ENCODE measurements around the gene PARD3. TPM values are rescaled to one million over a fixed set of nuclear protein-coding genes. Genes with fewer than 3 reads are reported as not detected.

PARD3 gene
- total and polyA plus RNA-seq, 8 donors: 25.6 to 54.5 (median 47.8) TPM

DNA sequence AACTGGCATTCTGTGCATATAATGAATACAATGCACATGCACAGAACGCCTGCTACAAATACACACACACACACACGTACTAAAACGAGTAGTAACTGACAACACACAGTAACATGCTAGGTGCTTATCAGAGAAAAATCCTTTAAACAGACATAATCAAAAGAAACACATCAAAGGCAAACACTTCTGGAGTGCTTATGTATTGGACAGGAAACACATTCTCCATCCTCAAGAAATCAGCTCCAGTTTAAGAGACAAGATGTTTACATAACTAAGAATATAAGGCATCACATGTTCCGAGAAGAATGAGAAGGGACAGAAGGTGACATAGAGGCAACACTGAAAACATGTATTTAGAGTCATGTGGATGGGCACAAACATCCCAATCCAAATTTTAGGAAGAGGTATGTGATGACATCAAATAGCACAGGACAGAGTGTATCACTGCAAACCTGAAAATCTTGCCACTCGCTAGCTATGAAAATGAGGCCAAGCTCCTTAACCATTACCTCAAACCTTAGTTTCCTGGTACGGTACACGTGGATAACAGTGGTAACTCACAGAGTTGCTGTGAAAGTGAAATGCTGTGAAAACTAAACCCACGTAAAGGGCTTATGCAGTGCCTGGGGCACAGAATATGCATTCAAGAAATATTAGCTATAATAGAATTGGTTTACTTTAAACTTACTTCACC is 619.6 kb downstream of the PARD3 start:
- H3K27me3 ChIP-seq: no peaks in the 10 kb centered on the region
- no peak for DNase-seq
- ATAC-seq: peak; percentile 80
- H3K4me1 ChIP-seq: peaks cover 5 to 6% of the 10 kb centered on the region in 2 donors
- peak overlapping the region in 1 of 2 donors; percentile 47 for H3K27ac ChIP-seq
- TF ChIP-seq, protein P1, sequence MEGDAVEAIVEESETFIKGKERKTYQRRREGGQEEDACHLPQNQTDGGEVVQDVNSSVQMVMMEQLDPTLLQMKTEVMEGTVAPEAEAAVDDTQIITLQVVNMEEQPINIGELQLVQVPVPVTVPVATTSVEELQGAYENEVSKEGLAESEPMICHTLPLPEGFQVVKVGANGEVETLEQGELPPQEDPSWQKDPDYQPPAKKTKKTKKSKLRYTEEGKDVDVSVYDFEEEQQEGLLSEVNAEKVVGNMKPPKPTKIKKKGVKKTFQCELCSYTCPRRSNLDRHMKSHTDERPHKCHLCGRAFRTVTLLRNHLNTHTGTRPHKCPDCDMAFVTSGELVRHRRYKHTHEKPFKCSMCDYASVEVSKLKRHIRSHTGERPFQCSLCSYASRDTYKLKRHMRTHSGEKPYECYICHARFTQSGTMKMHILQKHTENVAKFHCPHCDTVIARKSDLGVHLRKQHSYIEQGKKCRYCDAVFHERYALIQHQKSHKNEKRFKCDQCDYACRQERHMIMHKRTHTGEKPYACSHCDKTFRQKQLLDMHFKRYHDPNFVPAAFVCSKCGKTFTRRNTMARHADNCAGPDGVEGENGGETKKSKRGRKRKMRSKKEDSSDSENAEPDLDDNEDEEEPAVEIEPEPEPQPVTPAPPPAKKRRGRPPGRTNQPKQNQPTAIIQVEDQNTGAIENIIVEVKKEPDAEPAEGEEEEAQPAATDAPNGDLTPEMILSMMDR (IDR thresholded peaks at IDR 0.05): no peak
- no peaks in the 10 kb centered on the region for H3K9me3 ChIP-seq
- no peak overlapping the region for H3K4me3 ChIP-seq
- H3K36me3 ChIP-seq: no peaks in the 10 kb centered on the region
- intact Hi-C loops (cut with DNase I): no loop called here

DNA sequence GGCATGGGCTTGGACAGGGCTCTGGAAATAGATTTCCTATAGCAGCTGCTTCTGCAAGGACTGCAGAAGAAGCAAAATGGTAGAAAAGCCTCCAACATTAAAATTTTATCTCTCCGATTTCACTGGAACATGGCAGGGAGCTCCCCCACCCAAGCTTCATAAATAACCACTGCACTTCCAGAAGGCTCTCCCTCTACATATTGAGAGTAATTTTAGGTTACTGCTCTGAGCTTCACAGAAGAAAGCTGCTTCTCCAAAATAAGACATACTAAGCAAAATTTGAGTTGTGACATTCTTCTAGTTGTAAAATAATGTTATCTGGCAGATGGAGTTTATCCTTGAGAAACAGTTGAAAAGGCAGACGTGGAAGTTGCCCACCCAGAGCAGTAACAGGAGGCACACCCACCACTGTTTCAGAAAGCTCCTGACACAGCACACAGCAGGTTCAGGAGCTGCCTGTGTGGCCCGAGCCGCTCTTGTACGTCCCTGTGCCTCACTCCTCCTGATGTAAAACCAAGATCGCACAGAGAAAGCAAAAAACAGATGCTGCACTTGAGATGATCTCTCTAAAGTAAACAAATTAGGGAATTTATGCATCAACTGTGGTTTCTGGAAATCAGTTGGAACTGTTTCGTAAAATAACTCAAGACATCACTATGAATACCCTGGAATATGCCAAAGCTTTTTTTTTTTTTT is 621.0 kb downstream of the PARD3 start:
- Histone ChIP-seq H3K9me3 (no peaks in the 10 kb centered on the region), H3K27ac (peak overlapping the region in 1 of 2 donors; percentile 5), H3K36me3 (no peaks in the 10 kb centered on the region), H3K4me1 (peaks cover 5 to 6% of the 10 kb centered on the region in 2 donors), H3K27me3 (no peaks in the 10 kb centered on the region), H3K4me3 (no peak overlapping the region)
- intact Hi-C loops (cut with DNase I): no loop called here
- ATAC-seq: peak; percentile 17
- peak in 1 of 4 donors; percentile 70 for DNase-seq
- TF ChIP-seq, protein P1 (IDR thresholded peaks at IDR 0.05): no peak

- TF ChIP-seq, protein P1 (IDR thresholded peaks at IDR 0.05): no peak
- DNase-seq: no peak
- Histone ChIP-seq H3K4me1 (peaks cover 5 to 6% of the 10 kb centered on the region in 2 donors), H3K27me3 (no peaks in the 10 kb centered on the region), H3K9me3 (no peaks in the 10 kb centered on the region), H3K36me3 (no peaks in the 10 kb centered on the region), H3K4me3 (no peak overlapping the region), H3K27ac (no peak overlapping the region)
- intact Hi-C loops (cut with DNase I): no loop called here
- ATAC-seq: no peak
These were observed 622.5 kb downstream of the PARD3 start for GRCh38 chr10:34192646-34193045.

- TF ChIP-seq, protein P1 (IDR thresholded peaks at IDR 0.05): no peak
- ATAC-seq (no peak), DNase-seq (peak in 1 of 4 donors; percentile 70)
- H3K27ac ChIP-seq: no peak overlapping the region
- no peaks in the 10 kb centered on the region for H3K36me3 ChIP-seq
- intact Hi-C loops (cut with DNase I): no loop called here
- no peaks in the 10 kb centered on the region for H3K27me3 ChIP-seq
- H3K4me1 ChIP-seq: peaks cover 5 to 7% of the 10 kb centered on the region in 2 donors
- H3K9me3 ChIP-seq: no peaks in the 10 kb centered on the region
- H3K4me3 ChIP-seq: no peak overlapping the region
These were observed 623.7 kb downstream of the PARD3 start for GRCh38 chr10:34191406-34191805.

DNA sequence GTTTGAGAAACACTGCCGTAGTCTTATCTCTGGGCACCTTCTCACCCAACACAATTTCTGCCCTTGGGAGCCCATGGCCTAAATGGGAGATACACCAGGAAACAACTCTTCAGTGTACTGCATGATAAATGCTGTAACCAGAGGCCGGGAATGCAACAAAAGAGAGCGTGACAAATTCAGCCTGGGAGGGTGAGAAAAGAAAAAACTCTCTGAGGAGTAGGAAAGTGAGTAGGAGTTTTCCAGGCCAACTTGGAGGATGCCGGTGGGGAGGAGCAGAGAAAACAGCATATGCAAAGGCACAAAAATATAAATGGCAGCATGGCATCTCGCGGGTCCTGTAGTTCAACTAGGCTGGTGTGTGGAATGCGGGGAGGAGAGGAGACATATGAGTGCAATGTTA is 624.5 kb downstream of the PARD3 start:
- DNase-seq (no peak), ATAC-seq (no peak)
- Histone ChIP-seq H3K27me3 (no peaks in the 10 kb centered on the region), H3K4me1 (peaks cover 5 to 14% of the 10 kb centered on the region in 2 donors), H3K4me3 (no peak overlapping the region), H3K36me3 (no peaks in the 10 kb centered on the region), H3K9me3 (no peaks in the 10 kb centered on the region), H3K27ac (no peak overlapping the region)
- intact Hi-C loops (cut with DNase I): no loop called here
- TF ChIP-seq, protein P1 (IDR thresholded peaks at IDR 0.05): no peak
